ENCODE results near the gene EPN3.

Gene EPN3

DNA sequence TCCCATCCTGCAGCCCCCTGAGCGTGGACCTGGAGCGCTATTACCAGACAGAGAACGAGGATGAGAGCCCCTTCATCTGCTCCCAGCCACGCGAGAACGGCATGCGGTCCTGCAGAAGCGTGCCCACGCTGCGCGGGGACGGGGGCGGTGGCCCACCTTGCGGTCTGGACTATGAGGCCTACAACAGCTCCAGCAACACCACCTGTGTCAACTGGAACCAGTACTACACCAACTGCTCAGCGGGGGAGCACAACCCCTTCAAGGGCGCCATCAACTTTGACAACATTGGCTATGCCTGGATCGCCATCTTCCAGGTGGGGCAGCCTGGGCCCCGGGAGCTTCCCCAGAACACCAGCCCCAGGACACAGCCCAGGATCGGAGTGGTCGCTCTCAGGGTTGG, 40.0 kb downstream of the EPN3 start:
- no peak for DNase-seq

DNA sequence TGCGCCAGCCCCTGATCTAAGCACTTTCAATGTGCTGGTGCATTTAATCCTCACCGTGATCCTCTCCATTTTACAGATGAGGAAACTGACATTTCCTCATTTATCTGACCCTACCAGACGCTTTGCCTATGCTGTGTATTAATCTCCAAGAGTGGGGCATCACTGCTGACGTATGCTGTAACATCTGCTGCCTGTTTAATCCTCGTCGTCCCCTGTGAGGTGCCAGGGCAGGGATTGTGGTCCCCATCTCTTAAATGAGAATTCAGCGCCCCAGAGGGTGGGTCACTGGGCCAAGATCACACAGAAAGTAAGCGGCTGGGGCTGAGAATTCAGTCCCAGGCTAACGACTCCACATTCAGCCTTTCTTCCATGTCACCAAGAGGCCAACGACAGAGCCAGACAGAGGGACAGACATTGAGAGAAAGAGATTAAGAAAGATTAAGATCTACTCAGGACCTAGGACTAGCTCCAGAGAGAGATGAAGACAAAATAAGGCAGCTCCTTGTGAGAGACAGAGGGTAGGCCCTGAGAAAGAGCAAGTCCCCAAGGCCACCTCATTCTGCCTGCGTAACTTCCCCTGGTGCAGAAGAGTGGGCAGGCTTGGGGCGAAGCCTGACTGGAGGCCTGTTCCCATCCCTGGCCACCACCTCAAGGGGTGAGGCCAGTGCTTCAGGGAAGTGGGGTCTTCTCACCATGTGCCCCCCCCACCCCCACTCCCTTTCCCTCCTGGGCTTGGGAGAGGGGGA, 41.5 kb downstream of the EPN3 start:
- no peak for DNase-seq

DNA sequence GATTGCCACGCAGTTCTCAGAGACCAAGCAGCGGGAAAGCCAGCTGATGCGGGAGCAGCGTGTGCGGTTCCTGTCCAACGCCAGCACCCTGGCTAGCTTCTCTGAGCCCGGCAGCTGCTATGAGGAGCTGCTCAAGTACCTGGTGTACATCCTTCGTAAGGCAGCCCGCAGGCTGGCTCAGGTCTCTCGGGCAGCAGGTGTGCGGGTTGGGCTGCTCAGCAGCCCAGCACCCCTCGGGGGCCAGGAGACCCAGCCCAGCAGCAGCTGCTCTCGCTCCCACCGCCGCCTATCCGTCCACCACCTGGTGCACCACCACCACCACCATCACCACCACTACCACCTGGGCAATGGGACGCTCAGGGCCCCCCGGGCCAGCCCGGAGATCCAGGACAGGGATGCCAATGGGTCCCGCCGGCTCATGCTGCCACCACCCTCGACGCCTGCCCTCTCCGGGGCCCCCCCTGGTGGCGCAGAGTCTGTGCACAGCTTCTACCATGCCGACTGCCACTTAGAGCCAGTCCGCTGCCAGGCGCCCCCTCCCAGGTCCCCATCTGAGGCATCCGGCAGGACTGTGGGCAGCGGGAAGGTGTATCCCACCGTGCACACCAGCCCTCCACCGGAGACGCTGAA, 43.2 kb downstream of the EPN3 start:
- DNase-seq: no peak

DNA sequence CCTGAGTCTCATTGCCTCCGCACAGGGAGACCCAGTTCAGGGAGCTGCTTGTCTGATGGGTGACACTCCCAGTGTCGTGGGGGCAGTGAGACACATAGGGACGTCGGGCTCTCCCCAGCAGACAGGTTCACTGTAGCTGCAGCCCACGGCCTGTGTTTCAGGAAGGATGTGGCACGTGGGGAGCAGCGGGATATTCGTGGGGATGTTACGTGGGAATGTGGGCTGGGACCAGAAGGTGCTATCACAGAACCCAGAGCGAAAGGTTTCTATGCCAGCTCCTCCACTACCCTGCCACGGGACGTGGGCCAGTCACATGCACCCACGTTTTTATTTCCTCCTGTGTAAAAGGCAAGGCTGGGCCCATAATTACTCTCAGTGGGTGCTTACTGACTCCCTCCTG, 44.3 kb downstream of the EPN3 start:
- no peak for DNase-seq

DNA sequence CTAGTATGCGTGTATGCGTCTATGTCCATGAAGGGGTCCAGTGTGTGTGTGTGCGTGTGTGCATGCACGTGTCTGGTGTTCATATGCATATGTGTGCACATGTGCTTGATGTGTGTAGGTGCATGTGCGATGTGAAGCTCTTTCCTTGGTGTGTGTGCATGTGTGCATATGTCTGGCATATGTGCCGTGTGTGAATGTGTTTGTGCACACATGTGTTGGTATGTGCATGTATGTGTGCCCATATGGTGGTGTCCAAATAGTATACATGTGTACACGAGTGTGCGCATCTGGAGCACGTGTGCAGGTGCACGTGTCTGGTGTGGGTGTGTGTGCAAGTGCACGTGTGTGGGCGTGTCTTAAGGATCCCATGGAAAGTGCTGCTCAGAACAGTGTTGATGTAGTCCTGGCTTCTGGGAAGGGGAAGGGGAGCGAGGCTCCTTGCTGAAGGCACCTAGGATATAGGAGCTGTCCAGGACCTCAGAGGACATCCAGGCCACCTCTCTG, 45.0 kb downstream of the EPN3 start:
- DNase-seq: no peak

DNA sequence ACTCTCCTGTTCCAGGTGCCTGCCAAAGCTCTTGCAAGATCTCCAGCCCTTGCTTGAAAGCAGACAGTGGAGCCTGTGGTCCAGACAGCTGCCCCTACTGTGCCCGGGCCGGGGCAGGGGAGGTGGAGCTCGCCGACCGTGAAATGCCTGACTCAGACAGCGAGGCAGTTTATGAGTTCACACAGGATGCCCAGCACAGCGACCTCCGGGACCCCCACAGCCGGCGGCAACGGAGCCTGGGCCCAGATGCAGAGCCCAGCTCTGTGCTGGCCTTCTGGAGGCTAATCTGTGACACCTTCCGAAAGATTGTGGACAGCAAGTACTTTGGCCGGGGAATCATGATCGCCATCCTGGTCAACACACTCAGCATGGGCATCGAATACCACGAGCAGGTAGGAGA, 45.6 kb downstream of the EPN3 start:
- no peak for DNase-seq

DNA sequence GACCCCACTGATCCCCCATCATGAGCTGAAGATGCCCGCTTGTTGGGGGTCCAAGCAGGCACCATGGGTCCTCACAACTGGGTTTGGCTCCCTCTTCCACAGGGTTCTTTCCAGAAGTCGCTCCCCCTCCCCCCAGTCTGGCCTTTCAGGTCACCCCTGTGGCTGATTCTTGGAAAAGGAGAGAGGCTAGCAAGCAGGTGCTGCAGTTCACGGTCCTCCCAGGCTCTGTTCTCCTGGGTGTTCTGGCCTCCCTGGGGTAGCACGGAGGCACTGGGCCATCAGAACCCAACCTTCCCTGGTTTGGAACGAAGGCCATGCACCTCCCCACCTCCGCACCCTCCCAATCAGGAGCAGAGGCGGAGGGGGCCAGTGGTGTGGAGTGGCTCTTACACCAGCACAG, 46.9 kb downstream of the EPN3 start:
- no peak for DNase-seq

DNA sequence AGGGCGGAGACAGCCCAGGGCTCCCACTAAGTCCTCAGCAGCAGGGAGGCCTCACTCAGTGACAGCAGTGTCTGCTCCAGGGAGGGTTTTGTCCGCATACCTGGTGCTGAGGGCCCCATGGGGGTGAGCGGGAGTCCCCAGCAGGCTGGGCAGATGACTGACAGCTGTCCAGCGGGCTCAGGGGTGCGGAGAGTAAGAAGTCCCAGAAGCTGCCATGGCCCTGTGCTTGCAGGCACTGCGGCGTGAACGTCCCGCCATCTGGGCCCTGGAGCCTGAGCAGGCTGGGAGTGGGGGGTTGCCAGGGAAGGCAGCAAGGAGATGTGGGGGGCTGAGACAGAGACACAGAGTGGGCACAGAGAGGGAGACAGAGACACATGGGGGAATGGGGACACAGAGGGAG, 48.1 kb downstream of the EPN3 start:
- DNase-seq: no peak

DNA sequence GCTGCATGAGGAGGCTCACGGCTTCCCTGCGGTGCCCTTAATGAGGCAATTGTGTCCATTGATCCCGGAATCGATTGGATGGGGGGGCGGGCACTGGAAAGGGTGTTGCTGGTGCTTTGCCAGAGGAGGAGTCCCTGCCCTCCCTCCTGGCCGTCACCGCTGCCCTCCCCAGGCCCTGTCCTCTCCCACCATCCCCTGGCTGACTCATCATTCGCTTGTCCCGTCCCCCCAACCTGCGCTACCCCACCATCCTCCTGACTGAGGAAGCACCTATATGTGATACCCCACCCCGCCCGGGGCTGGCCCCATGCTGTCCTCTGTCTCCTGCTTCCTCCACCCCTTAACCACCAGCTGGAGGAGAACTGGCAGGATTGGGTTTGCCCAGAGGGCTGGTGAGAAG, 48.8 kb downstream of the EPN3 start:
- no peak for DNase-seq

DNA sequence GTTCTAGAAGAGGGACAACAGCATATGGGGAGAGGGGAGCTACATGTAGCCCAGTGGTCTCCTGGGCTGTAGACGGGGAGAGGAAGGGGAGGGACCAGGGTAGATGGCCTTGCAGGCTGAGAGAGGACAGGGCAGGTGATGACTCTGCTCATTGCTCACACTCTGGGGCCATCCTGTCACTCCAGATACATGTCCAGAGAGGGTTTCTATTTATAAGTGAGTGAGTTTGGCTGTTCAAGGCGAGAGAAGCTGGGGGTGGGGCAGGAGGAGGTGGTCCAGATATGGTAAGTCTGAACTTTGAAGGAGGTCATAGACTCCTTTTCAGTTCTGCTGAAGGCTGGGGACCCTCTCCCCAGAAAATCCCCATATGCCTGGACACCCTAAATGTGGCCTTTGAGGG, 50.2 kb downstream of the EPN3 start:
- DNase-seq: no peak

DNA sequence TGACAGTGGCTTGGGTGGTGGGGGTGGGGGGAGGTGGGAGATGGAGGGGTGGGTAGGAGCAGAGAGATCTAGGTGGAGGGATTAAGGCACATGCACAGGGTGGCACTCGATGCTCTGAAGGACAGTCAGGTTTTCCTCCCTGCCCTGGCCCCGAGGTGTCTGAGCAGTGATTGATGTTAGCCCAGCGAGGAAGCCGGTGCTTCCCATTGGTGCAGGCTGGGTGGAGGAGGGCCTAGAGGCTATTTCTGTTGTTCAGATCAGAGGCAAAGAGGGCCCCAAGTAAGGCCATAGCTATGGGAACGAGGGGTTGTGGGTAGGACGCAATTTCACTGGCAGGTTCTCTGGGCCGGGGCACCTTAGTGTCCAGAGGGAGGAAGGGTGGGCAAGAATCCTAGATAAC, 51.1 kb downstream of the EPN3 start:
- DNase-seq: no peak

DNA sequence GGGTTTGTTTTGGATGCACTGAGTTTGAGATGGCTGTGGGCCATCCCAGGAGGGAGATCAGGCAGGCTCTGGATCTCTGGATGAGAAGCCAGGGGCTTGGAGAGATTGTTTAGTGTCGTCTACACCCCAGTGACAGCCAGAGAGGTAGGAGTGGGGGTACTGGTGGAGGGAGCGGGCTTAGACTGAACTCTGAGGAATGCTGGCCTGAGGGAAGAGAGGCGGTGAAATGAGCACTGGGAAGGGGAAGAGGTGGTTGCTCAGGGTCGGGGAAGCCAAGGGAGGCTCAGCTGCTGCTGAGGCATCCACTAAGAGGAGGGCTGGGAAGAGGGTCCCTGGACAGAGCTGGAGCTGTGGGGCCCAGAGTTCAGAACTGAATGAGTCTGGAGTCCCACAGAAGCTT, 51.6 kb downstream of the EPN3 start:
- no peak for DNase-seq

DNA sequence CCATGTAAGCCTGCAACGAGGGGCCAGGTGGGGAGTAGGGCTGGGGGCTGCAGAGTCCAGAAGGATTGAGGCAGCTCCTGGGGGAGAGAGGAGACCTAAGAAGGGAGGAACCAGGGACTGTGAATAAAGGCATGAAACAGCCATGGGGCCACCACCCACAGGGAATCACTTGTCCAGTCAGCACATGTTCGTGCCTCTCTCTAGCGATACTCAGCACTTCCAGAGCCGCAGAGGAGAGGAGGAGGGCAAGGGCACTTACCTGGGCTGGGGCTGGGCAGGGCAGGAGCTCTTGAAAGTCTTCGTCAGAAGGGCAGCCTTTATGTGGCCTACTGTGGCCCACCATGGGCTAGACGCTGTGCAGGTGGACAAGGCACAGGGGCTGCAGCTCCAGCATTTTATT, 52.2 kb downstream of the EPN3 start:
- no peak for DNase-seq

DNA sequence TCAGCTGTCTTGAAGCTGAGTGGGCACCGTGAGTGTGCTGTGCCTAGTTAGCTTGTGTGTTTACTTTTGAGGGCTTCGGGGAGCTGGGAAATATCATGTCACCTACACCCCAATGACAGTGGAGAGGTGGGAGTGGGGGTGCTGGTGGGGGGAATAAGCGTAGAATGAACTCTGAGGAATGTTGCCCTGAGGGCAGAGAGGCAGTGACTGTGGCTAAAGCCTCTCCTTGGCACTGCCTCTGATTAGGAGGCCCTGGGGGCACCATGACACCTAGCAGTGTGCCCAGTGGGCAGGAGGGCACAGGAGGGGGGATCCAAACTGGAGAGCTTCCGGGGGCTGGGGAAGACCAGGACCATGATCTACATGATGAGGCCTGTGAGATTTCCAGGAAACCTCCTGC, 52.8 kb downstream of the EPN3 start:
- no peak for DNase-seq

DNA sequence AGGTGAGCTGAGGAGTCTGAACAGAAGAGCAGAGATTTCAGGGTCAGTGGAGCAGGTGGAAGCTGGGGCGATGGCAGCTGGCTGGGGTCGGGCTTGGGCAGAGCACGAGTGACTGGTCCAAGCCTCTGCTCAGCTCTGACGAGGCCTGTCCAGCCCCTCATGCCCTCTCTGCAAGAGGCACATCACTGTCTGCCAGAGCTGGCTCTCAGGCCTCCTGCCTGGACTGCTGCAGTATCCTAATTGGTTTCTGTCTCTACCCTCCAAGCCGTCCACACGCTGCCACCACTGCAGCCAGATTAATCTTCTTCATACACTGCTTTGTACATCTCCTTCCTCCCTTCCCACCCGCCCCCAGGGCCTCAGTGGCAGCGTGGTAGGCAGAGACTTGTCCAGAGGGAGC, 53.4 kb downstream of the EPN3 start:
- no peak for DNase-seq

DNA sequence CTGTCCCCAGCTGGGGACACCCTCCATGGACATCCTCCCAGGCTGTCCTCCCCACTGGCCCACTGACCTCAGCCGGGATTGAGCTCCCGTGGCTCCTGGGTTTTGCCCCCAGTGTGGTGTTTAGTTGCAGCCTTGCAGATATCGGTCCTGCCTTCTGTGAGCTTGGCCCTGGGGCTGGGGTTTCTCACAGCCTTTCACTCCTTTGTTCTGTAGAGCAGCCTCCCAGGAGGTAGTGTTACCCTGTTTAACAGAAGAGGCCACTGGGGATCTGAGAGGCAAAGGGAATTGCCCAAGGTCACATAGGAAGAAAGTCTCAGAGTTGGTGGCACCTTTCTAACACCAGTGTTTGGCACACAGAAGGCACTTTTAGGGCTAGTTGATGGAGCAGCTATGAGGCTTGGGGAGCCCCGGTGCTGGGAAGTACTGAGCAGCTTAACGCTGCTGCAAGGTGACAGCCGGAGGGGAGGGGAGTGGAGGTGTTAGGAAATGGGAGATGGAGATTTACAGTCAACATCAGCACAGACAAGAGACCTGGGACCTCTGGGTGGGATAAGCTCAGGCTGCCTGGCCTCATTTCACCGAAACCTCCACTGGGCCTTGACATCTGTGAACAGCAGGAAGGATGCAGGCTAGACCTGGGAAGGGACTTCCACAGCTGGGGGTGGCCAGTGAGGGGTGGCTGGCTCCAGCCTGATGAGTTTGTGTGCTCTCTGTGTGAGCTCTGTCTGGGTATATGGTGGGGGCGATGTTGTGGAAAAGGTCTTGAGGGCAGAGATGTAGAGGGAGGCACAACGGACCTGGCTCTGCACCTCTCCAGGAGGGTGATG, 54.1 kb downstream of the EPN3 start:
- no peak for DNase-seq

DNA sequence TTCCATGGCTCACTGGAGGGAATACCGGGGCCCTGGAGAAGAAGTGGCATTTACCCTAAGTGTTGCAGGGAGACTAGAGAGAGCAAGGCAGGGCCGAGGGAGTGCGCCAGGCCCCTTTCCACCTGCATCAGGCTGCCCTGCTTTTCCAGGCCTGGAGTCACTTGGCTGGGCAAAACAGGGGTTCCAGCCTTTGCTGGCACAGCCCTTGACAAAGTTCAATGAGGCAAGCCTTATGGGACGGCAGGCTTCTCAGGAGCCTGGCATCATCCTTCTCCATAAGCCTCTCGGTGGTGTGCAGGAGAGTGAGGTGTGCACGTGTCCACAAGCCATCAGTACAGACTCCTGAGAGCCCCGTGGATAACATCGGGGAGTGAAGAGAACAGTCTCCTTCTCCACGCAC, 55.0 kb downstream of the EPN3 start:
- no peak for DNase-seq

DNA sequence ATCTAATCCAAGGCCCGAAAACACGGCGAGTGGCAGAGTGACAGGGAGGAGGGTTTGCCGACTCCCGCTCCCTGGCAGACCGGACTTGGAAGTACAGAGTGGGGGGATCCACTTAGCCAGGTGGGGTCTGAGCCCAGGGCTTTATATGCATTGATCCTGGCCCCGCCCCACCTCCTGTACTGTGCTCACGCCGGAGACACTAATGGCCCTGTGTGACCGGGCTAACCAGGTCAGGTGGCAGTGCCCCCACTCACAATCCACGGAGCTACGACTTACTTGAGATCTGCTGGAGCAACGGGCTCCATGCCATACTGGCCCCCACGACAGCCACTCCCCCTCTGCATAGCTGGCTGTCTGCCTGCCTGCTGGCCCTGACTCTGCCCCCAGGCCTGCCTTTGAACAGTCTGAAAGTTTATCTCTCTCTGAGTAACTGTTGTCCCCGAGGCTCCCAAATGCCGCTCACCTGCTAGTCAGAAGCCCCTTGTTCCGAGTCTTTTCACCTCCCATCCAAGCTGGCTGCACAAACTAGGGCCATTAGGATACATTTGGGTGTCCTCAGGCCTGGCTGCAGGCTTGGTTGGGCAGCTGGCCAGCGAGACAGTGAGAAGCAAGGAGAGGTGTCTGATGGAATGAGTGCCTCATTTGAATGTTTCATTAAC, 56.0 kb downstream of the EPN3 start:
- no peak for DNase-seq

DNA sequence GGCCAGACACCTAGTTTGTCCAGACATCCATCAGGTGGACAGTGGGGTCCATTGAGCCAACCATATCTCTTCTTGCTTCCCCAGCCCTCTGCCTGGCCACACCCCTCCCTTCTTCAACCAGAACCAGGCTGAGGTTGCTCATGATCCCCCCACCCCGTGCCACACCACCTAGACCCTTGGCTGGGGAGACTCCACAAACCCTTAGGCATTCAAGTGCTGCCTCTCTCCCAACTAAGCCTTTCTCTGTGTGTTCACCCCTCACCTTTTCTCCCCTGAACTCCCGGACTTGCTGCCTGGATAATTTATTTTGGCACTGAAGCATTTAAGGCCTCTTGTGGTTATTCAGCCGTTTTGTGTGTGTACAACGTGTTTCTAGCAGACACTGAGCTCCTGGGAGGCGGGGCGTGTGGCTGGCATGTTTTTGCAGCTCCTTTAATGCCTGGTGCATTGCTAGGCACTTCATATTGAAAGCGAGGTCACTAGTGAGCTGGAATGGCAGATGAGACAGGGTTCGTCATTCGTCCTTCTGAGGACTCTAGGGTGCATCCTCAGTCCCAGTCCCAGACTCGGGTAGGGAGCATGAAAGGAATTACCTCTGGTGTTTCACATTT, 56.7 kb downstream of the EPN3 start:
- DNase-seq: no peak

DNA sequence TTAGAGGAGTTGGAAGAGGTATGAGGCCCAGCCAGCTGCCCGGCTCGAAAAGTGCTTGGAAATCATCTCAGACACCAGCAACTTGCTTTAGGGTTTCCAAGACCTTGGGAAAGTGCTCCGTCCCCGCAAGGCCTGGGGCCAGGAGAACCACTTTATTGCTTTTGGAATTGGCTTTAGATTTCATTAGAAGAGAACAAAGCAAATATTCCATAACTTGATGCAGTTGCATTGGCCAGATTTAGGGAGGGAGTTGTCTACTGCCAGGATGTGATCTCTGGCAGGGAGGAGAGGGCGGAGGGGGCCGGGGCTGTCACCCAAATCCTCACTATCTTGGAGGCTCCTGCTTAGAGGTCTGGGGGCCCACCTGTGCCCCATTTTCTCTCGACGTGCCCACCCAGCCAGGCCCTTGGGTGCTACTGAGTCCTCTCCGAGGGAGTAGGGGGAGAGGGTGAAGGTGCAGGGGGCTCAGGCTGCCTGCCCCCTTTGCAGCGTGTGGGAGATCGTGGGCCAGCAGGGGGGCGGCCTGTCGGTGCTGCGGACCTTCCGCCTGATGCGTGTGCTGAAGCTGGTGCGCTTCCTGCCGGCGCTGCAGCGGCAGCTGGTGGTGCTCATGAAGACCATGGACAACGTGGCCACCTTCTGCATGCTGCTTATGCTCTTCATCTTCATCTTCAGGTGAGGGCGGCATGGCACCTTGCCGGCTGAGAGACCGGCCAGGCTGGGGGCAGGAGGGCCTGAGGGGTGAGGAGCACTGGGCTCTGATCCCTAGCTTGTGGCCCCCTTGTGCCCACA, 58.6 kb downstream of the EPN3 start:
- DNase-seq: no peak

DNA sequence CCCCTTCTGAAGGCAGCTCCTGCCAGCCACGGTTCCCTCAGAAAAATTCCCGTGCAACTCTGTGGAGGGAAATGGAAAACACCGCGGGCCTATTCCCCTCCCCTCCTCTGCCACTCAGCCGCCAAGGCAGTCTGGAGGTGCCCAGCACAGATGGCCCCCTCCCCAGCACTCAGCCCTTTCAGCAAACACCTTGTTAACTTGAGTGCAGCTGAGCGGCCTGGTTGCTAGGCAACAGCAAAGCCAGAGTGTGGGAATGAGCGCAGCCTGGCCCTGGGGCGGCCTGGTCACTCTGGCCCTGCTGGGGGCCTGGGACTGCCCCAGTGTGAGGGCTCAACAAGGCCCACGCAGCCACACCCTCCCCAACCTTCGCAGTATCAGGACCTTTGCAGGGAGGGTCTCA, 60.8 kb downstream of the EPN3 start:
- DNase-seq: no peak

All from stimulated activated naive CD4-positive, alpha-beta T cell treated with Interleukin-2 at 50 U/mL for 16 hours (primary cell).